AG04450 (cell line): ENCODE measurements around the gene FBXO4. TPM values are rescaled to one million over a fixed set of nuclear protein-coding genes. Genes with fewer than 3 reads are reported as not detected.

Source experiments
- CTCF ChIA-PET: fragments of 300-600, 350-600 bp; formaldehyde crosslinking; extraction: SDS; loops from one replicate; lab custom pipeline; 2022; ENCODE audit warnings: antibody characterized with exemption, inconsistent platforms; lab: Charles Lee
- POLR2A ChIA-PET: fragments of 350-600 bp; formaldehyde crosslinking; extraction: SDS; loops from one replicate; lab custom pipeline; 2021; ENCODE audit warnings: antibody characterized with exemption, inconsistent platforms; lab: Yijun Ruan, JAX
- DNase-seq: peaks from one replicate; pipeline ENCODE4 v3.0.0-alpha.2; 2011; ENCODE audit warnings: low read depth, low spot score
- H3K27ac ChIP-seq: one replicate; pipeline ENCODE4 v1.5.1; 2012; ENCODE audit warnings: low read depth, low read length, control low read depth
- H3K27me3 ChIP-seq: one replicate; pipeline ENCODE4 v1.6.0; 2012; ENCODE audit warnings: low read length; ENCODE audit not compliant: control insufficient read depth, insufficient read depth
- H3K4me3 ChIP-seq: 2 replicates; pipeline ENCODE4 v1.5.1; 2011; ENCODE audit warnings: mild to moderate bottlenecking, low read depth, low read length, control low read depth
- H3K9me3 ChIP-seq: 2 replicates; pipeline ENCODE4 v1.5.1; 2012; ENCODE audit warnings: low read length; ENCODE audit not compliant: control insufficient read depth, insufficient read depth
- CTCF ChIP-seq: IDR thresholded peaks from 2 replicates; pipeline ENCODE4 v1.5.1; 2011; ENCODE audit warnings: low read depth, low read length, control low read depth, inconsistent platforms
- polyA plus RNA-seq: library from polyadenylated mRNA; depleted of rRNA; stranded (reverse); fragments of >200 nt; gene quantifications from 2 replicates; pipeline ENCODE4 v1.2.3, GENCODE V29; 2011

Gene FBXO4
- polyA plus RNA-seq, 1 experiment: 10.9 TPM

GRCh38 chr5:41891066-41891707 lies 33.9 kb upstream of the FBXO4 start:
- POLR2A ChIA-PET: no interaction called here
- CTCF ChIA-PET: interaction anchor here (0.9 kb wide), 1 partner anchor 1740 kb away, joined by 3 read pairs; no protein-coding TSS in a partner anchor

DNA sequence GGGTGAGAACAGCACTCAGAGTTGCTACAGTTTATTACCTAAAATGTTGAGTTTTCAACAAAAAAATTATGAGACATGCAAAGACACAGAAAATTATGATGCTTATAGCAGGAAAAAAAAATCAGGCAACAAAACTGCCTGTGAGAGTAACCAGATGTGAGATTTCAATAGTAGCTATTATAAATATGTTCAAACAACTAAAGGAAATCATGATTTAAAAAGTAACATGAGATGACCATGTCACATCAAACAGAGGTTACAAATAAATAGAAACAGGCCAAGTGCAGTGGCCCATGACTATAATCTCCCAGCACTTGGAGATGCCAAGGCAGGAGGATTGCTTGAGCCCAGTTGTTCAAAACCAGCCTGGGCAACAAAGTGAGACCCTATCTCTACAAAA lies 33.0 kb upstream of the FBXO4 start:
- Histone ChIP-seq H3K27me3 (peaks cover 4% of the 10 kb centered on the region), H3K27ac (no peak overlapping the region), H3K9me3 (no peaks in the 10 kb centered on the region), H3K4me3 (no peak overlapping the region)
- ChIA-PET POLR2A (no interaction called here), CTCF (interaction anchor here (0.9 kb wide), 1 partner anchor 1739 kb away, joined by 3 read pairs; no protein-coding TSS in a partner anchor)
- DNase-seq: no peak
- TF ChIP-seq CTCF: no peak

More at GRCh38 chr5:41891066-41891707, 33.9 kb upstream of the FBXO4 start:
- TF ChIP-seq CTCF: no peak
- peaks cover 4% of the 10 kb centered on the region for H3K27me3 ChIP-seq
- H3K27ac ChIP-seq: no peak overlapping the region
- no peak overlapping the region for H3K4me3 ChIP-seq
- no peaks in the 10 kb centered on the region for H3K9me3 ChIP-seq
- DNase-seq: no peak

DNA sequence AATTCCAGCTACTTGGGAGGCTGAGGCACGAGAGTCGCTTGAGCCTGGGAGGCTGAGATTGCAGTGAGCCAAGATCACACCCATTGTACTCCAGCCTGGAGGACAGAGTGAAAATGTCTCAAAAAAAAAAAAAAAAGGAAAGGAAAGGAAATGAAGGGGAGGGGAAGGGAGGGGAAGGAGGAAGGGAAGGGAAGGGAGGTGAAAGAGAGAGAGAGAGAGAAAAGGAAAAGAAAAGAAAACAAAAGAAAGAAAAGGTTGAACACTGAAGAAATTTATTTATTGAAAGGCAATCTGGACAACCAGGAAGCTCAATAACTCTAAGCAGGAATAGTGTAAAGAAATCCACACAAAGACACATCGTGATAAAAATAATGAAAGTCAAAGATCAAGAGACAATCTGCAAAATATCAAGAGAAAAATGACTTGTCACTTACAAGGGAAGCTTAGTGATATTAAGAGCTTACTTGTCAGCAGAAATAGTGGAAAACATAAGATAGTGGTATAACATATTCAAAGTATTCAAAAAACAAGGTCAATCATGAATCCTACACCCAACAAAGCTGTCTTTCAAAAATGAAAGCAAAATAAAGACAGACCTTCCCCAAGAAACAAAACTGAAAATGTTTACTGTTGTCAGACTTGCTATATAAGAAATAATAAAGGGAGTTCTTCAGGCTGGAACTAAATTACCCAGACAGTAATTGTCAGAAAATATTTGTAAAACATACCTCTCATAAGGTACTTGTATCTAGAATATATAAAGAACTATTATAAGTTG lies 31.8 kb upstream of the FBXO4 start:
- DNase-seq: no peak
- H3K9me3 ChIP-seq: no peaks in the 10 kb centered on the region
- peaks cover 4% of the 10 kb centered on the region for H3K27me3 ChIP-seq
- H3K27ac ChIP-seq: no peak overlapping the region
- CTCF ChIA-PET: no interaction called here
- POLR2A ChIA-PET: no interaction called here
- TF ChIP-seq CTCF: no peak
- no peak overlapping the region for H3K4me3 ChIP-seq

DNA sequence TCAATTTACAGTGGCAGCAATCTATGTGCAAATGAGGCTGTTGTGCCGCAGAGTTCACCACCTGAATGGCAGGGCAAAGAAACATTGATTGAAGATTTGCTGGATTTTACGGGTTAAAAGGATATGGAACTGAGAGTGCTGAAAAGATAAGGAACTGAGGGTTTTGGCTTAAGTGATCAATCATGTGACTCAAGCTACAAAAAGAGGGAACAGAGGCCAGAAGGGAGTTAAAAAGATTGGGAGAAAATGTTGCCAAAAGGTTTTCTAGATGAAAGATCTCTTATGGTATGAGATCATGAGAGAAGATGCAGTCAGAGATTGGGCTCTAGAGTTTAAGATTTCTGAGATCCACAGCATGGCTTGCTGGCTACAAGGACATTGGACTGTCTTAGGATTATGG lies 28.9 kb upstream of the FBXO4 start:
- ChIA-PET CTCF (no interaction called here), POLR2A (no interaction called here)
- H3K27ac ChIP-seq: no peak overlapping the region
- no peak for DNase-seq
- H3K27me3 ChIP-seq: peaks cover 4% of the 10 kb centered on the region
- no peak for TF ChIP-seq CTCF
- H3K4me3 ChIP-seq: no peak overlapping the region
- no peaks in the 10 kb centered on the region for H3K9me3 ChIP-seq
